DND-41 (cell line): ENCODE data around the gene IQGAP2.

ENCODE experiments used
- ATAC-seq: fragments of 200-7000 bp; cut with Tn5 transposase; 3 replicates; pipeline ENCODE4 v1.9.1; 2021; ENCODE audit warnings: low read depth; ENCODE audit not compliant: insufficient read depth
- DNase-seq: peaks from one replicate; pipeline ENCODE4 v3.0.0-alpha.2; 2020
- H2AFZ ChIP-seq: 2 replicates; pipeline ENCODE4 v1.6.0; 2012; ENCODE audit warnings: low read depth, low read length
- H3K27ac ChIP-seq: 2 replicates; pipeline ENCODE4 v1.5.1; 2012; ENCODE audit warnings: low read length, inconsistent platforms
- H3K27me3 ChIP-seq: fragments of 200-600 bp; sonication (generic); 2 replicates; pipeline ENCODE4 v1.6.0; 2012; ENCODE audit warnings: low read length, mild to moderate bottlenecking, inconsistent platforms; ENCODE audit not compliant: insufficient read depth, poor library complexity
- H3K36me3 ChIP-seq: 2 replicates; pipeline ENCODE4 v1.5.1; 2012; ENCODE audit warnings: low read length, inconsistent platforms; ENCODE audit not compliant: insufficient read depth
- H3K4me1 ChIP-seq: 2 replicates; pipeline ENCODE4 v1.5.1; 2012; ENCODE audit warnings: mild to moderate bottlenecking, low read length; ENCODE audit not compliant: insufficient read depth
- H3K4me2 ChIP-seq: 2 replicates; pipeline ENCODE4 v1.6.0; 2012; ENCODE audit warnings: mild to moderate bottlenecking, moderate library complexity, low read length, inconsistent platforms; ENCODE audit not compliant: insufficient read depth
- H3K4me3 ChIP-seq, 2 experiments: fragments of 200-600 bp in 1 of 2; shearing (Covaris generic) in 1 of 2; 2 replicates each; pipeline ENCODE4 v1.5.1; 2012 to 2016; ENCODE audit warnings: inconsistent platforms in 2 of 2, low read length in 2 of 2, mild to moderate bottlenecking in 2 of 2, low read depth in 1 of 2, moderate library complexity in 1 of 2
- H3K79me2 ChIP-seq: 2 replicates; pipeline ENCODE4 v1.6.0; 2012; ENCODE audit warnings: low read length, inconsistent platforms; ENCODE audit not compliant: insufficient read depth
- H3K9ac ChIP-seq: 2 replicates; pipeline ENCODE4 v1.6.0; 2012; ENCODE audit warnings: low read depth, mild to moderate bottlenecking, inconsistent platforms, low read length, moderate library complexity
- H3K9me3 ChIP-seq: 2 replicates; pipeline ENCODE4 v1.5.1; 2012; ENCODE audit warnings: low read length, moderate library complexity, mild to moderate bottlenecking, inconsistent platforms; ENCODE audit not compliant: insufficient read depth, severe bottlenecking
- H4K20me1 ChIP-seq: 2 replicates; pipeline ENCODE4 v1.6.0; 2012; ENCODE audit warnings: low read length; ENCODE audit not compliant: insufficient read depth
- CTCF ChIP-seq: IDR thresholded peaks from 2 replicates; pipeline ENCODE4 v1.5.1; 2012; ENCODE audit warnings: borderline replicate concordance, low read length, moderate library complexity, mild to moderate bottlenecking; ENCODE audit not compliant: poor library complexity, severe bottlenecking; ENCODE audit errors: extremely low read depth
- EZH2 ChIP-seq: IDR thresholded peaks from 3 replicates; pipeline ENCODE4 v1.6.1; 2012; ENCODE audit warnings: borderline replicate concordance, low read depth, mild to moderate bottlenecking, moderate library complexity, low read length, inconsistent platforms; ENCODE audit not compliant: severe bottlenecking

The IQGAP2 gene

GRCh38 chr5:76615759-76616158, 212.7 kb downstream of the IQGAP2 start:
- no peaks in the 10 kb centered on the region for H3K36me3 ChIP-seq
- H3K27ac ChIP-seq = no peak overlapping the region
- no peaks in the 10 kb centered on the region for H3K9me3 ChIP-seq
- DNase-seq = no peak
- no peaks in the 10 kb centered on the region for H3K27me3 ChIP-seq
- no peak overlapping the region for H3K4me3 ChIP-seq
- H2AFZ ChIP-seq = no peak overlapping the region
- H3K79me2 ChIP-seq = no peaks in the 10 kb centered on the region
- H4K20me1 ChIP-seq = no peaks in the 10 kb centered on the region
- no peak for TF ChIP-seq EZH2
- TF ChIP-seq CTCF = no peak
- no peaks in the 10 kb centered on the region for H3K4me1 ChIP-seq
- H3K4me2 ChIP-seq = no peak overlapping the region
- no peak for ATAC-seq
- H3K9ac ChIP-seq = no peak overlapping the region

- Histone ChIP-seq H3K79me2 (no peaks in the 10 kb centered on the region), H3K36me3 (no peaks in the 10 kb centered on the region), H4K20me1 (no peaks in the 10 kb centered on the region), H3K9ac (no peak overlapping the region), H3K9me3 (no peaks in the 10 kb centered on the region), H3K27ac (no peak overlapping the region), H3K4me2 (no peak overlapping the region), H2AFZ (no peak overlapping the region), H3K4me1 (no peaks in the 10 kb centered on the region), H3K27me3 (no peaks in the 10 kb centered on the region), H3K4me3 (no peak overlapping the region)
- no peak for DNase-seq
- TF ChIP-seq CTCF (no peak), EZH2 (no peak)
- no peak for ATAC-seq
These were observed 213.1 kb downstream of the IQGAP2 start for GRCh38 chr5:76616206-76616605.

GRCh38 chr5:76617229-76617628, 214.1 kb downstream of the IQGAP2 start:
- no peak overlapping the region for H3K9ac ChIP-seq
- H3K27ac ChIP-seq = no peak overlapping the region
- no peak overlapping the region for H2AFZ ChIP-seq
- DNase-seq (no peak), ATAC-seq (no peak)
- H3K9me3 ChIP-seq = no peaks in the 10 kb centered on the region
- H3K36me3 ChIP-seq = no peaks in the 10 kb centered on the region
- no peaks in the 10 kb centered on the region for H3K4me1 ChIP-seq
- no peak overlapping the region for H3K4me2 ChIP-seq
- H3K4me3 ChIP-seq = no peak overlapping the region
- H3K27me3 ChIP-seq = no peaks in the 10 kb centered on the region
- no peaks in the 10 kb centered on the region for H3K79me2 ChIP-seq
- no peaks in the 10 kb centered on the region for H4K20me1 ChIP-seq
- TF ChIP-seq CTCF (no peak), EZH2 (no peak)

GRCh38 chr5:76617675-76618074, 214.6 kb downstream of the IQGAP2 start:
- no peak for TF ChIP-seq CTCF
- no peak for TF ChIP-seq EZH2
- Histone ChIP-seq H3K9ac (no peak overlapping the region), H3K27me3 (no peaks in the 10 kb centered on the region), H3K4me2 (no peak overlapping the region), H3K27ac (no peak overlapping the region), H3K9me3 (no peaks in the 10 kb centered on the region), H2AFZ (no peak overlapping the region), H3K4me1 (no peaks in the 10 kb centered on the region), H3K79me2 (no peaks in the 10 kb centered on the region), H4K20me1 (no peaks in the 10 kb centered on the region), H3K4me3 (no peak overlapping the region), H3K36me3 (no peaks in the 10 kb centered on the region)
- no peak for ATAC-seq
- no peak for DNase-seq
